OCI-LY1 (cell line): ENCODE results near the gene SLC35D2.

Experiments used
- CTCF ChIP-seq: fragments of 200-600 bp; sonication (generic), shearing (Covaris generic); IDR thresholded peaks from 2 replicates; pipeline ENCODE4 v1.5.1; 2017; ENCODE audit warnings: mild to moderate bottlenecking, antibody characterized with exemption, low read length, moderate library complexity, mixed read lengths
- EZH2 ChIP-seq: fragments of 200-600 bp; sonication (generic), shearing (Covaris generic); IDR thresholded peaks from 2 replicates; pipeline ENCODE4 v1.8.0; 2017; ENCODE audit warnings: borderline replicate concordance, mixed run types, mild to moderate bottlenecking, antibody characterized with exemption, low read length, moderate library complexity, mixed read lengths

- TF ChIP-seq CTCF (no peak), EZH2 (no peak)
Observed at GRCh38 chr9:96400132-96400910, 16.8 kb upstream of the SLC35D2 start.
